Omental fat pad (tissue), 4 donors: ENCODE results near the gene ZNF597. TPM values are rescaled to one million over a fixed set of nuclear protein-coding genes. Genes with fewer than 3 reads are reported as not detected.

Experiments
- ATAC-seq: fragments of 150-250 bp; one replicate; pipeline ENCODE4 v1.9.1; 2016; ENCODE audit warnings: mild to moderate bottlenecking, moderate library complexity; ENCODE audit not compliant: low FRiP score
- DNase-seq: peaks from one replicate; pipeline ENCODE4 v3.0.0-alpha.2; 2019; ENCODE audit warnings: low spot score
- CTCF ChIP-seq, 3 donors: fragments of 450-650 bp; IDR thresholded peaks; one replicate each; pipeline ENCODE4 v1.5.1; 2016 to 2017; ENCODE audit warnings: antibody characterized with exemption in 3 of 3, mild to moderate bottlenecking in 3 of 3, moderate library complexity in 2 of 3
- total RNA-seq, 4 donors: library from RNA; depleted of rRNA; stranded (reverse); fragments of >200 nt; gene quantifications; one replicate each; pipeline ENCODE4 v1.1.0, GENCODE V29; 2016

The ZNF597 gene
- total RNA-seq, 4 donors from 2014 or later: 2.0 to 3.3 (median 2.7) TPM

GRCh38 chr16:3486506-3487215 lies 43.4 kb upstream of the ZNF597 start:
- TF ChIP-seq CTCF (IDR thresholded peaks at IDR 0.05): no peak
- ATAC-seq: no peak
- DNase-seq: no peak

- DNase-seq: no peak
- TF ChIP-seq CTCF (IDR thresholded peaks at IDR 0.05): no peak
- ATAC-seq: no peak
Measured at GRCh38 chr16:3485821-3486505, 42.7 kb upstream of the ZNF597 start.

GRCh38 chr16:3485097-3485745 lies 41.9 kb upstream of the ZNF597 start:
- ATAC-seq (no peak), DNase-seq (no peak)
- no peak for TF ChIP-seq CTCF (IDR thresholded peaks at IDR 0.05)

DNA sequence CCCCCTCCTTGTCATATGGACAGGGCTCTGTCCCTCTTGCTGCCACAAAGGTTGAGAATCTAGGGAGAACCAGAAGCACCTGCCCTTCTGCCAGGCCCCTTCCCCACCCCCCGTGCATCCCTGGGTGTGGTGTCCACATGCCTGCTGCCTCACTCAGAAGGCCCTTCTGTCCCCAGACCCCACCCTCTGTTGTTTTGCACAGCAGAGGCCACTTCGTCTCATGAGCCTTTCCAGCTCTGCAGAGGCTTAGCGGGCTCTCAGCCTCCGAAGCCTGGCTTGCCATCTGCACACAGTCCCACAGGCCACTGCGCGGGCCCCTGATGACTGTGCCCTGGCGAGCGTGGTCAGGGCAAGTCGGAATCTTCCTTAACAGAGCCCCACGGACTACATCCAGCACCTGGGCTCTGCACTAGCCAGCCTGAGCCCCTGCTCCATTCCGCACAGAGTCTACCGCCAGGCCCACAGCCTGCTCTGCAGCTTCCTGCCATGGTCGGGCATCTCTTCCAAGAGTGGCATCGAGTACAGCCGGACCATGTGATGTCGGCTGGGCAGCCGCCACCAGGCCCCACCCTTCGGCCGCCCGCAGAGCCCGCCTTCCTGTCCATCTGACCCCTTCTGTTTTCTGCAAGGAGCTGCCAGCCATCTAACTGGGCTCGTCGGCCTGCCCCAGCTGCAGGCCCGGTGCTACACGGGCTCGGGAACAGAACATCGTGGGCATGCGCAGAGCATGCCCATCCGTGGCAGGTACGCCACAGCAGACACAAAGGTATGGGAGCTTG lies 41.2 kb upstream of the ZNF597 start:
- no peak for DNase-seq
- no peak for TF ChIP-seq CTCF (IDR thresholded peaks at IDR 0.05)

GRCh38 chr16:3482659-3483241 lies 39.4 kb upstream of the ZNF597 start:
- TF ChIP-seq CTCF (IDR thresholded peaks at IDR 0.05): no peak
- DNase-seq (no peak), ATAC-seq (no peak)

More for the DNA sequence above, 41.2 kb upstream of the ZNF597 start:
- no peak for ATAC-seq
